HepG2 (cell line): Measurements from ENCODE around the gene OFD1. TPM values are rescaled to one million over a fixed set of nuclear protein-coding genes. Genes with fewer than 3 reads are reported as not detected.

Source experiments
- ATAC-seq: fragments of 200-7000 bp; cut with Tn5 transposase; 3 replicates; pipeline ENCODE4 v1.9.1; 2020; ENCODE audit warnings: mild to moderate bottlenecking, moderate library complexity
- BruUV-seq: library from RNA; stranded (reverse); fragments of 400-500 nt; replicated peaks from 2 replicates; lab custom pipeline; 2021; lab: Mats Ljungman, UMichigan
- CTCF ChIA-PET: fragments of 300-600 bp; formaldehyde crosslinking; extraction: SDS; loops from one replicate; lab custom pipeline; 2021; ENCODE audit warnings: low total read pairs, inconsistent platforms, low intra/inter-chr PET ratio; lab: Yijun Ruan, JAX
- POLR2A ChIA-PET: fragments of 350-600 bp; sonication (Branson Sonifier 250); formaldehyde crosslinking; loops from one replicate; lab custom pipeline; 2020; ENCODE audit warnings: antibody characterized with exemption, inconsistent platforms; lab: Yijun Ruan, JAX
- DNase-seq: peaks from one replicate; pipeline ENCODE4 v3.0.0-alpha.2; 2015; ENCODE audit warnings: low spot score
- FAIRE-seq: peaks from 3 replicates; lab custom pipeline; 2011; peaks lifted over from hg19 to GRCh38; lab: Jason Lieb, UNC
- H2AFZ ChIP-seq: one replicate; pipeline ENCODE4 v1.6.1; 2011; ENCODE audit warnings: low read length, inconsistent platforms
- H3K27ac ChIP-seq: fragments of 300-600 bp; 3 replicates; pipeline ENCODE4 v1.8.0; 2011; ENCODE audit warnings: mixed run types, mild to moderate bottlenecking, mixed read lengths, low read length, inconsistent platforms; ENCODE audit not compliant: insufficient read depth; ENCODE audit errors: extremely low read length
- H3K27me3 ChIP-seq, 2 experiments: fragments of 200-600 bp in 1 of 2; 2 replicates in 1 of 2; 3 replicates in 1 of 2; pipeline versions ENCODE4 v1.6.0 to v1.8.0; 2011; ENCODE audit warnings: low read length in 2 of 2, mild to moderate bottlenecking in 2 of 2, moderate library complexity in 2 of 2, inconsistent platforms in 1 of 2; ENCODE audit not compliant: insufficient read depth in 2 of 2, control insufficient read depth in 1 of 2
- H3K36me3 ChIP-seq, 2 experiments: fragments of 200-600 bp in 1 of 2; replicated peaks in 1 of 2; 2 replicates in 1 of 2; 3 replicates in 1 of 2; pipeline versions ENCODE4 v1.5.1 to v1.8.0; 2011; ENCODE audit warnings: low read length in 2 of 2, inconsistent platforms in 1 of 2; ENCODE audit not compliant: insufficient read depth in 2 of 2, control insufficient read depth in 1 of 2
- H3K4me1 ChIP-seq: 2 replicates; pipeline ENCODE4 v1.5.1; 2012; ENCODE audit warnings: low read length, inconsistent platforms; ENCODE audit not compliant: insufficient read depth
- H3K4me2 ChIP-seq: 2 replicates; pipeline ENCODE4 v1.6.0; 2011; ENCODE audit warnings: low read depth, low read length, inconsistent platforms
- H3K4me3 ChIP-seq, 3 experiments: fragments of 200-600 bp in 1 of 3; sonication (generic), shearing (Covaris generic) in 1 of 3; replicated peaks in 1 of 3; 2 replicates each; pipeline ENCODE4 v1.5.1; 2011 to 2016; ENCODE audit warnings: low read length in 3 of 3, inconsistent platforms in 2 of 3, low read depth in 2 of 3, mild to moderate bottlenecking in 2 of 3, control low read depth in 1 of 3, mixed read lengths in 1 of 3; ENCODE audit not compliant: insufficient read depth in 1 of 3
- H3K79me2 ChIP-seq: one replicate; pipeline ENCODE4 v1.6.1; 2011; ENCODE audit warnings: low read length, inconsistent platforms; ENCODE audit not compliant: insufficient read depth
- H3K9ac ChIP-seq: 2 replicates; pipeline ENCODE4 v1.6.0; 2011; ENCODE audit warnings: mild to moderate bottlenecking, low read depth, low read length, inconsistent platforms; ENCODE audit not compliant: insufficient read depth
- H3K9me3 ChIP-seq: 2 replicates; pipeline ENCODE4 v1.5.1; 2012; ENCODE audit warnings: mild to moderate bottlenecking, low read length
- H4K20me1 ChIP-seq: 2 replicates; pipeline ENCODE4 v1.6.0; 2011; ENCODE audit warnings: inconsistent platforms, mild to moderate bottlenecking, low read length, moderate library complexity; ENCODE audit not compliant: insufficient read depth
- BCL3 ChIP-seq: sonication (generic); formaldehyde crosslinking; IDR thresholded peaks from 2 replicates; pipeline ENCODE4 v1.5.1; 2020; ENCODE audit warnings: mild to moderate bottlenecking, missing genetic modification reagents, moderate library complexity
- BRCA1 ChIP-seq: sonication (generic); formaldehyde crosslinking; IDR thresholded peaks from 2 replicates; pipeline ENCODE4 v1.4.0; 2020; ENCODE audit warnings: missing genetic modification reagents
- CBX5 ChIP-seq: sonication (generic); formaldehyde crosslinking; IDR thresholded peaks from 2 replicates; pipeline ENCODE4 v1.4.0; 2020; ENCODE audit warnings: missing genetic modification reagents, borderline replicate concordance
- CENPBD1 ChIP-seq: sonication (generic); formaldehyde crosslinking; IDR thresholded peaks from 2 replicates; pipeline ENCODE4 v1.8.0; 2022; ENCODE audit warnings: missing genetic modification reagents, low read depth, mild to moderate bottlenecking, borderline replicate concordance
- CERS6 ChIP-seq: sonication (generic); formaldehyde crosslinking; IDR thresholded peaks from 2 replicates; pipeline ENCODE4 v1.5.0; 2020; ENCODE audit warnings: missing genetic modification reagents
- ESRRA ChIP-seq: sonication (generic); formaldehyde crosslinking; IDR thresholded peaks from 2 replicates; pipeline ENCODE4 v1.5.1; 2020; ENCODE audit warnings: mild to moderate bottlenecking, low read depth, missing genetic modification reagents
- ETS1 ChIP-seq: sonication (generic); formaldehyde crosslinking; IDR thresholded peaks from 2 replicates; pipeline ENCODE4 v1.4.0; 2020; ENCODE audit warnings: missing genetic modification reagents
- KAT2B ChIP-seq: fragments of 150-350 bp; IDR thresholded peaks from 2 replicates; pipeline ENCODE4 v1.6.1; 2014; ENCODE audit warnings: low read depth, low read length, borderline replicate concordance
- KLF9 ChIP-seq: IDR thresholded peaks from 2 replicates; pipeline ENCODE4 v1.6.1; 2016; ENCODE audit warnings: low read depth
- NCOA1 ChIP-seq: sonication (generic); formaldehyde crosslinking; IDR thresholded peaks from 2 replicates; pipeline ENCODE4 v1.9.0; 2021; ENCODE audit warnings: missing genetic modification reagents
- TOE1 ChIP-seq: sonication (generic); formaldehyde crosslinking; IDR thresholded peaks from 2 replicates; pipeline ENCODE4 v1.4.0; 2020; ENCODE audit warnings: mild to moderate bottlenecking, missing genetic modification reagents
- U2AF1 ChIP-seq: fragments of 200-400 bp; formaldehyde crosslinking; optimal IDR thresholded peaks from 2 replicates; pipeline ENCODE3; 2017; ENCODE audit warnings: mild to moderate bottlenecking, low read depth, low read length
- ZC3H13 ChIP-seq: sonication (generic); formaldehyde crosslinking; IDR thresholded peaks from 2 replicates; pipeline ENCODE4 v1.8.1; 2023; ENCODE audit warnings: mild to moderate bottlenecking, missing genetic modification reagents, moderate library complexity
- ZNF335 ChIP-seq: sonication (generic); formaldehyde crosslinking; IDR thresholded peaks from 2 replicates; pipeline ENCODE4 v1.4.0; 2020; ENCODE audit warnings: missing genetic modification reagents
- ZSCAN22 ChIP-seq: sonication (generic); formaldehyde crosslinking; IDR thresholded peaks from 2 replicates; pipeline ENCODE4 v1.4.0; 2020; ENCODE audit warnings: mild to moderate bottlenecking, missing genetic modification reagents
- WGBS: methylation state at CpG from one replicate; pipeline ENCODE4 v1.1.6; 2017; ENCODE audit warnings: low lambda C conversion rate; 5-methylcytosine and 5-hydroxymethylcytosine counted together
- in situ Hi-C: cut with HindIII; loops from 2 replicates; pipeline ENCODE4 v1.10.0; 2017; ENCODE audit warnings: low pct_unique_long_range_greater_than_20kb; ENCODE audit not compliant: extremely low pct_ligation_motif_present
- intact Hi-C: fragments of 100-400 bp; cut with micrococcal nuclease; formaldehyde crosslinking; loops from one replicate; pipeline ENCODE4 v1.10.0; 2022; ENCODE audit not compliant: unreplicated experiment
- polyA plus RNA-seq, 8 experiments: library from polyadenylated mRNA; depleted of rRNA in 3 of 8; stranded (reverse) in 7 of 8; unstranded in 1 of 8; fragments of >200 nt; fragmentation: Illumina TruSeq in 4 of 8; extraction: Trizol in 4 of 8; gene quantifications; 2 replicates each; pipeline versions ENCODE4 v1.2.1 to v1.2.3, GENCODE V29; 2011 to 2016; ENCODE audit warnings: low read depth in 4 of 8, missing spikeins in 1 of 8, mixed read lengths in 1 of 8; ENCODE audit not compliant: insufficient read depth in 1 of 8
- total RNA-seq, 5 experiments: library from RNA; depleted of rRNA; stranded (reverse); fragments of >200 nt; fragmentation: Illumina TruSeq; extraction: Trizol; gene quantifications; 2 replicates each; pipeline ENCODE4 v1.2.3, GENCODE V29; 2016; ENCODE audit warnings: low read depth in 1 of 5

OFD1 gene
- total and polyA plus RNA-seq, 2 of the 13 experiments (the other 11 are each of a cell fraction or from before 2014, with no cell fraction given): 14.9 to 16.4 TPM

- TF ChIP-seq ZC3H13 (CRISPR knock-in tag) (no peak), CBX5 (no peak), U2AF1 (no peak), ZSCAN22 (CRISPR knock-in tag) (no peak), KAT2B (no peak), ZNF335 (CRISPR knock-in tag) (no peak), NCOA1 (CRISPR knock-in tag) (no peak), BCL3 (CRISPR knock-in tag) (no peak), TOE1 (CRISPR knock-in tag) (no peak), CERS6 (CRISPR knock-in tag) (no peak), CENPBD1 (CRISPR knock-in tag) (no peak), ETS1 (CRISPR knock-in tag) (no peak), ESRRA (CRISPR knock-in tag) (no peak), KLF9 (no peak), BRCA1 (CRISPR knock-in tag) (no peak)
- TF ChIP-seq, all 625 proteins: peak for 0
- Histone ChIP-seq H3K9me3 (no peaks in the 10 kb centered on the region), H3K4me3 (no peak overlapping the region), H3K9ac (no peak overlapping the region), H3K36me3 (peaks cover 0 to 25% of the 10 kb centered on the region in 2 experiments; a peak in 3 of 5 replicates), H3K79me2 (no peaks in the 10 kb centered on the region), H3K4me2 (no peak overlapping the region), H3K27ac (no peak overlapping the region), H3K4me1 (no peaks in the 10 kb centered on the region), H3K27me3 (no peaks in the 10 kb centered on the region), H4K20me1 (no peaks in the 10 kb centered on the region), H2AFZ (no peak overlapping the region)
- FAIRE-seq (no peak), ATAC-seq (no peak), DNase-seq (no peak)
- ChIA-PET POLR2A (no interaction called here), CTCF (interaction anchor here (1.2 kb wide), 1 partner anchor 268 kb away, joined by 3 read pairs; no protein-coding TSS in a partner anchor)
- BruUV-seq: no TSS peak
- in situ Hi-C loops: loop anchor here (10.0 to 25.0 kb wide), 2 partner anchors 252 to 271 kb away; no protein-coding TSS in a partner anchor
- 84% methylated on average over 7 of the region's 7 CpGs for WGBS
- intact Hi-C loops: loop anchor here (1.0 kb wide), 1 partner anchor 268 kb away; no protein-coding TSS in a partner anchor
Measured at GRCh38 chrX:13764281-13764680, 29.7 kb downstream of the OFD1 start.
